Adrenal gland (tissue), 12 donors: ENCODE measurements around the gene AHI1. TPM values are rescaled to one million over a fixed set of nuclear protein-coding genes. Genes with fewer than 3 reads are reported as not detected.
A peak's percentile ranks its signal among the peaks of the same experiment; 100 is the strongest.

Source experiments
- DNase-seq, 7 donors: peaks; one replicate each; pipeline ENCODE4 v3.0.0-alpha.2; 2019 to 2020
- H3K27ac ChIP-seq, 5 donors: fragments of 200-600 bp; sonication (generic) in 4 of 5; 1 replicate in 3 of 5; 2 replicates in 2 of 5; pipeline versions ENCODE4 v1.5.1 to v1.8.0; 2016 to 2020; ENCODE audit warnings: mild to moderate bottlenecking in 1 of 5
- H3K27me3 ChIP-seq: fragments of 200-600 bp; 2 replicates; pipeline ENCODE4 v1.8.0; 2021
- H3K36me3 ChIP-seq, 2 donors: fragments of 200-600 bp; replicated peaks in 1 of 2; 1 replicate in 1 of 2; 2 replicates in 1 of 2; pipeline versions ENCODE4 v1.5.1 to v1.8.0; 2018 to 2022
- H3K4me1 ChIP-seq, 2 donors: fragments of 200-600 bp; replicated peaks in 1 of 2; 1 replicate in 1 of 2; 2 replicates in 1 of 2; pipeline versions ENCODE4 v1.5.1 to v1.8.0; 2018 to 2021
- H3K4me3 ChIP-seq, 4 donors: fragments of 200-600 bp; sonication (generic) in 3 of 4; one replicate each; pipeline ENCODE4 v1.5.1; 2016 to 2018
- H3K9me3 ChIP-seq, 3 donors: fragments of 200-600 bp; sonication (generic) in 1 of 3; replicated peaks in 1 of 3; 1 replicate in 2 of 3; 2 replicates in 1 of 3; pipeline versions ENCODE4 v1.5.1 to v1.8.0; 2016 to 2021
- POLR2A ChIP-seq, 2 donors: fragments of 450-650 bp; IDR thresholded peaks; one replicate each; pipeline ENCODE4 v1.6.1; 2017; ENCODE audit warnings: antibody characterized with exemption in 2 of 2, mild to moderate bottlenecking in 2 of 2, moderate library complexity in 1 of 2
- WGBS, 4 donors: extraction: QIAGEN DNeasy Blood & Tissue Kit in 2 of 4; methylation state at CpG; one replicate each; pipeline versions ENCODE4 v1.1.5 to v1.1.7; 2013 to 2017; 5-methylcytosine and 5-hydroxymethylcytosine counted together
- intact Hi-C, 2 donors: fragments of 100-400 bp; cut with DNase I; formaldehyde crosslinking; loops; one replicate each; pipeline versions ENCODE4 v1.14.1 to v1.15.0; 2022 to 2023
- polyA plus RNA-seq, 3 donors: library from polyadenylated mRNA; stranded (reverse); fragments of 200-250 nt in 2 of 3; fragments of 350-450 nt in 1 of 3; fragmentation: Illumina TruSeq in 1 of 3; extraction: RNeasy Lipid Tissue Mini Kit (QIAGEN cat#74804) in 1 of 3; gene quantifications; one replicate each; pipeline ENCODE4 v1.2.3, GENCODE V29; 2013 to 2014
- total RNA-seq, 9 donors: library from RNA; depleted of rRNA in 4 of 9; stranded (reverse); fragments of >200 nt in 4 of 9; fragments of 120-200 nt in 1 of 9; fragmentation: NEBNext Ultra II Directional in 1 of 9; extraction: Animal tissue kit (Norgen Biotek cat#: 25700) in 1 of 9; gene quantifications; one replicate each; pipeline versions ENCODE4 v1.1.0 to v1.2.4, GENCODE V29; 2013 to 2023
- TF ChIP-seq, protein P1 (sequence below), 6 experiments: fragments of 450-650 bp in 4 of 6; fragments of 200-600 bp in 2 of 6; sonication (generic) in 1 of 6; IDR thresholded peaks; 1 replicate in 5 of 6; 2 replicates in 1 of 6; pipeline versions ENCODE4 v1.5.1 to v1.8.0; 2016 to 2021; ENCODE audit warnings: antibody characterized with exemption in 6 of 6, mild to moderate bottlenecking in 2 of 6, moderate library complexity in 1 of 6
- donor health status: healthy with polysubstance abuse.
- donor health status: Bipolar disorder and iron deficiency.
- donor health status: DM: yes; HTN: yes; CAD: no.
- donor health status: DM: no; HTN: no; CAD: no.
- donor health status: DM: no; HTN: no; CAD: no.
- donor health status: DM: yes; HTN: yes; CAD: no.

The AHI1 gene
- total and polyA plus RNA-seq, 12 donors: 9.2 to 68.7 (median 35.4) TPM

DNA sequence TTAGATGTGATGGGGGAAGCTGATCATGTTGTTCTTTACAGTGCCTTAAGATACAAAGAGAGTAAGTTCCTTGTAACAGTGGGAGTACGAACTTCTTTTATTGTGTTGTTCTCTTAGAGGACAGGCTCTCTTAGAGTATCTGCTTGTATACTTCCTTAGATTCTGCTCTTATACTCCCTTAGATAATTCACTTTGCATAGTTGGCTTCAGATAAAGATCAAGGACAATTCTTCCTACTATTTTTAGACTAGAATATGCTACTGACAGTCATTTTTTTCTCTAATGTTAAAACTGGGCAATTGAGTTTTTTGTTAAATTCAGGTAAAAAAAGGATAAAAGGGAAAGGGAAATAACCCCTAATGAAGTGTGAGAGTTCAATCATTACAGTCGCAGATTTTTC, 177.7 kb downstream of the AHI1 start:
- H3K4me1 ChIP-seq: peaks cover 15 to 32% of the 10 kb centered on the region in 2 donors
- peak overlapping the region in 1 of 5 donors; percentile 71 for H3K27ac ChIP-seq
- no peak for DNase-seq
- no peak for TF ChIP-seq POLR2A (IDR thresholded peaks at IDR 0.05)
- TF ChIP-seq, protein P1, sequence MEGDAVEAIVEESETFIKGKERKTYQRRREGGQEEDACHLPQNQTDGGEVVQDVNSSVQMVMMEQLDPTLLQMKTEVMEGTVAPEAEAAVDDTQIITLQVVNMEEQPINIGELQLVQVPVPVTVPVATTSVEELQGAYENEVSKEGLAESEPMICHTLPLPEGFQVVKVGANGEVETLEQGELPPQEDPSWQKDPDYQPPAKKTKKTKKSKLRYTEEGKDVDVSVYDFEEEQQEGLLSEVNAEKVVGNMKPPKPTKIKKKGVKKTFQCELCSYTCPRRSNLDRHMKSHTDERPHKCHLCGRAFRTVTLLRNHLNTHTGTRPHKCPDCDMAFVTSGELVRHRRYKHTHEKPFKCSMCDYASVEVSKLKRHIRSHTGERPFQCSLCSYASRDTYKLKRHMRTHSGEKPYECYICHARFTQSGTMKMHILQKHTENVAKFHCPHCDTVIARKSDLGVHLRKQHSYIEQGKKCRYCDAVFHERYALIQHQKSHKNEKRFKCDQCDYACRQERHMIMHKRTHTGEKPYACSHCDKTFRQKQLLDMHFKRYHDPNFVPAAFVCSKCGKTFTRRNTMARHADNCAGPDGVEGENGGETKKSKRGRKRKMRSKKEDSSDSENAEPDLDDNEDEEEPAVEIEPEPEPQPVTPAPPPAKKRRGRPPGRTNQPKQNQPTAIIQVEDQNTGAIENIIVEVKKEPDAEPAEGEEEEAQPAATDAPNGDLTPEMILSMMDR (IDR thresholded peaks at IDR 0.05): no peak
- no peaks in the 10 kb centered on the region for H3K36me3 ChIP-seq
- WGBS, 4 donors: 34 to 46% (median 43%) methylated on average over 2 of the region's 2 CpGs
- intact Hi-C loops: no loop called here
- no peaks in the 10 kb centered on the region for H3K9me3 ChIP-seq
- no peaks in the 10 kb centered on the region for H3K27me3 ChIP-seq
- H3K4me3 ChIP-seq: no peak overlapping the region

DNA sequence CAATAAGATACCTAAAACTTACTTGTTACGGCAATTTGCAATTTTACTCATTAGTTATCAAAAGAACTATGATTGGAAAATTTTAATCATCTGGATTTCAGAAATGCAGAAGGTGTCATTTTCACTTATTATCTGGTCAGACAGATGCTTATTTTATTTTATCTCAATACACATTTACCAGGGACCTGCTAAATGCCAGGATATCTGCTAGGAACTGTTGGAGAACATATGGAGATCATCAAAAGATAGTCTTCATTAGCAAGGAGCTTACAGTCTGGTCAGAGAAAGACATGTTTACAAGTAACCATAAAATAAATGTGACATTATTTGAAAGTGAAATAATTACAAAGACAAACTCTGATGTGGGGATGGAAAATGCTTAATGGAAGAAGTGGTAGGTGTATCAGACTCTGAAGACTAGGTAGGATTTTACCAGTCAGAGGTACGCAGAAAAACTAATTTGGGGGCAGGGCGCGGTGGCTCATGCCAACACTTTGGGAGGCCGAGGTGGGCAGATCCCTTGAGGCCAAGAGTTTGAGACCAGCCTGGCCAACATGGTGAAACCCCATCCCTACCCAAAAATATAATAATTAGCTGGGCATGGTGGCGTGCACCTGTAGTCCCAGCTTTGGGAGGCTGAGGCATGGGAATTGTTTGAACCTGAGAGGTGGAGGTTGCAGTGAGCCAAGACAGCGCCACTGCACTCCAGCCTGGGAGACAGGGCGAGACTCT, 178.6 kb downstream of the AHI1 start:
- DNase-seq: no peak
- no peak overlapping the region for H3K4me3 ChIP-seq
- intact Hi-C loops: no loop called here
- H3K27ac ChIP-seq: no peak overlapping the region
- no peaks in the 10 kb centered on the region for H3K27me3 ChIP-seq
- no peaks in the 10 kb centered on the region for H3K36me3 ChIP-seq
- H3K9me3 ChIP-seq: no peaks in the 10 kb centered on the region
- TF ChIP-seq POLR2A (IDR thresholded peaks at IDR 0.05): no peak
- TF ChIP-seq, protein P1 (IDR thresholded peaks at IDR 0.05): no peak
- peaks cover 15 to 32% of the 10 kb centered on the region in 2 donors for H3K4me1 ChIP-seq
- 96 to 98% (median 97%) methylated on average over 8 of the region's 8 CpGs for WGBS, 4 donors

DNA sequence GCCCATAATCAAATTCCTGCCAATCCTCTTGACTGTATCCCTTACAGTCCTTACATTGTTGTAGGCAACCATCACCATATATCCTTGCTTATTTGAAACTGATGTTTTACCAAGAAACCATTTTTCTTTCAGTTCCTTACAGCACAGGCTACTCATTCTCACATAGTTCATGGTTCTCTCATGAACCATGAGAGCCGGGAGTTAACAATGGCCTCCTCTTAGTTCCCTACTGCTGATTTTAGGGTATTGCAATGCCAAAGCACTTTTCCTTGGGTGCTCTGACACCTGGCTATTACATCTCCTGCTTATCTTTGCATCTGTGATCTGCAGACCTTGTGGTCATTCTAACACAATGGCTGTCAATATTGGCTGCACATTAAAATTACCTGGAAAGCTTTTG, 183.0 kb downstream of the AHI1 start:
- WGBS, 4 donors: 77 to 95% (median 88%) methylated on average over 1 of the region's 1 CpG
- DNase-seq: no peak
- no peaks in the 10 kb centered on the region for H3K9me3 ChIP-seq
- no peaks in the 10 kb centered on the region for H3K27me3 ChIP-seq
- no peak overlapping the region for H3K27ac ChIP-seq
- TF ChIP-seq, protein P1 (IDR thresholded peaks at IDR 0.05): no peak
- no peak for TF ChIP-seq POLR2A (IDR thresholded peaks at IDR 0.05)
- H3K36me3 ChIP-seq: no peaks in the 10 kb centered on the region
- intact Hi-C loops: no loop called here
- H3K4me1 ChIP-seq: peaks cover 0 to 6% of the 10 kb centered on the region in 2 donors
- no peak overlapping the region for H3K4me3 ChIP-seq

DNA sequence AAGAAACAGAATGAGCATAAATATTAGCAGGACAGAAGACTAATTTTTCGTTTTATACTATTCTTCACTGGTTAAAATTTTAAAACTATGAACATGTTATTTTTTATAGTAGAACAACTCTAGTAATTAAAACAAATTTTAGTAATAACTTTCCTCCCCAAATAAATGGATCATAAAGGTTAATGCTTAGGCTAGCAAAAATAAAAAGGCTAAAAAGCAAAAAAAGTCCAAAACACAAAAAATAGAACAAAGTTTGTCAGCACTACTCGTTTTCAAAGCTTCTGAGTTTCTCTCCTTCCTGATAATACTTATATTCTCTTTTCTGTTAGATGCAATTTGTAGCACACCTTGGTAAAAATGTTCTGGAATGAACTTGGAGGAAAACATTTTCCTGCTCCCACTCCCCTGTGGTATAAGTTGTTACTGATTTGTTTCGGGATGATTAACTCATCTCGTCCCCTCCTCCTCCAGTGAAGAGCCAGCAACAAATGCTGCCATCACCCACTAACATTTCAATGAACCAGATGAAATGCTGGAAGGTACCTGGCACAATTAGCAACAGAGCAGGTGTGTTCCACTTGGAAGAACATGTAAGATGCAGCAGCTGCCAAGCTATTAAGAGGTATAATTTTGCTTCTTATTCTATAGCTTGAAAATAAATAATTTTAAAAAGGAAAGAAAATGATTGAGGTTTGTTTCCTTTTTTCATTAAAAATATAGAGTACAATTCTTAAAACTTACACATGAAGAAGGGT, 185.9 kb downstream of the AHI1 start:
- DNase-seq: no peak
- 75 to 87% (median 81%) methylated on average over 4 of the region's 4 CpGs for WGBS, 4 donors
- H3K4me1 ChIP-seq: no peaks in the 10 kb centered on the region
- no peak overlapping the region for H3K27ac ChIP-seq
- no peaks in the 10 kb centered on the region for H3K9me3 ChIP-seq
- no peaks in the 10 kb centered on the region for H3K27me3 ChIP-seq
- no peaks in the 10 kb centered on the region for H3K36me3 ChIP-seq
- intact Hi-C loops: no loop called here
- H3K4me3 ChIP-seq: no peak overlapping the region
- TF ChIP-seq, protein P1 (IDR thresholded peaks at IDR 0.05): no peak
- TF ChIP-seq POLR2A (IDR thresholded peaks at IDR 0.05): no peak
